Mesenteric fat pad (tissue), 1 donor: ENCODE results near the gene RIPPLY3. TPM values are rescaled to one million over a fixed set of nuclear protein-coding genes. Genes with fewer than 3 reads are reported as not detected.
"Not testable (repeated sequence)": the region's sequence is repeated elsewhere in the genome, so short reads cannot be mapped to it uniquely, and the experiment has no call there.

Source experiments
- DNase-seq: peaks from one replicate; pipeline ENCODE4 v3.0.0-alpha.2; 2020; ENCODE audit warnings: low spot score
- total RNA-seq: library from RNA; stranded (reverse); fragmentation: NEBNext Ultra II Directional; extraction: Animal tissue kit (Norgen Biotek cat#: 25700); gene quantifications from one replicate; pipeline ENCODE4 v1.2.1, GENCODE V29; 2021
- donor health status: DM: yes; HTN: yes; CAD: no.

RIPPLY3 gene
- total RNA-seq, 1 donor from 2014 or later = not detected

DNA sequence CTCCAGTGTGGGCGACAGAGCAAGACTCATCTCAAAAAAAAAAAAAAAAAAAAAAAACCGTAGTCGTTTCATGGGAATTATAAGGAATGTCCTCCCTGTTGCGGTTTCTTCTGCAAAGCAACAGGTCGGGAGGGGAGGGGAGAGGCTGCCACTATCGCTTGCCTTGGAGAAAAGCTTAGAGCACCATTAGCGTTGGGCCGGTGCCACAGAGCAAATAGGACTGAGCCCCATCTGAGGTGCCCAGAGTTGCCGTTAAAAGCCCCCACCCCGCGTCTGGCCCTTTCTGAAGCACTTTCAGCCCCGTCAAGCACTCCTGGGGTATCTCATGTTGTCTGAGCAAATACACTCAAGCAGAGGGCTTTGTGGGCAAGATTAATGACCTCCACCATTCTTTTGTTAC is 2.2 kb downstream of the RIPPLY3 start:
- DNase-seq = no peak

DNA sequence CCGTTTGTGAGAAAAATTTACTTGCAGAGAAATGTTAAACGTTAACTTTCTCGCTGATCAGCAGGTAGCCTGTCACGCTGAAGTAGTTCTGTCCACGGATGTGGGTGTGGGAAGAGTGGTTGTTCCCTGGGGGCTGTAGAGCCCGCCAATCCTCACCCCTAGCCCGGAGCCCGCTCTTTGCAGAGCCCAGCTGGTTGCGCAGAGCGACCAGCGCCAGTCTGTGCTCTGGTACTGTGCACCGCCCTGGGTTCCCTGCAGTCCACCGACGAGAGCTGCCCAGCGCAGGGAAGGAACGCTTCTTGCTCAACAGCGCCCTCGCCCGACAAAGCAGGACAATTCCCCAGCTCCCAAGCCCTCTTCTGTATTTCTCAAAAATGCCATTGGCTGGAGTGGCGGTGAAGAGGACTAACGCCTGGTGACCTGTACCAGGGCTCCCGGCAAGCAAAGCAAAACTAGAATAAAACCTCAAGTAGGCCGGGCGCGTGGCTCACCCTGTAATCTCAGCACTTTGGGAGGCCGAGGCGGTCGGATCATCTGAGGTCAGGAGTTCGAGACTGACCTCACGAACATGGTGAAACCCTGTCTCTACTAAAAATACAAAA is 3.3 kb downstream of the RIPPLY3 start:
- DNase-seq = peak; percentile 92

DNA sequence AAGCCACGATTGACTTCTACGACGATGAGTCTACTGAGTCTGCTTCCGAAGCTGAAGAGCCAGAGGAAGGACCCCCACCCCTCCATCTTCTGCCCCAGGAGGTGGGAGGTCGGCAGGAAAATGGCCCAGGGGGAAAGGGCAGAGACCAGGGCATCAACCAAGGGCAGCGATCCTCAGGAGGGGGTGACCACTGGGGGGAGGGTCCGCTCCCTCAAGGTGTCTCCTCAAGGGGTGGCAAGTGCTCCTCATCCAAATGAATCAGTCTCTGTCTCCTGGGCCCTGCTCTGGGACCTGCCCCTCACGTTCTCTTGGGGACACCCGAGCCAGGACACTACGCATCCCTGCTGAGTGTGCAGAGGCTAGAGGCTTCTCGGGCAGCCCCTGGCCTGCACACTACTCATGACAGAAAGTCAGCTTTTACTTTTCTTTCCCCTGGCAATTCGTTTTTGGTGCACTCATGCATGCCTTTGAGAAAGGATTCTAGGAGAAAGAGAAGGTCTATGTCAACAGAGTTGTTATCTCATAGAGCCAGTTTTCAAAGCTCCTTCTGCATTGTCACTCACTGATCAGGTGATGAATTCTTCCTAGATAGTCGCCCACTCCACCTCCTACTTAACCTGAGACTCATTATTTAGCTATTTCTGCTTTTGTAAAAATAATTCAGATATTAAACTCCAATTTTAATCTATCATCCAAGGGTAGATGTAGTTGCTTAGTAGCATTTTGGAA is 11.6 kb downstream of the RIPPLY3 start:
- peak; percentile 81 for DNase-seq

GRCh38 chr21:37026499-37026898 is 20.0 kb downstream of the RIPPLY3 start:
- no peak for DNase-seq

DNA sequence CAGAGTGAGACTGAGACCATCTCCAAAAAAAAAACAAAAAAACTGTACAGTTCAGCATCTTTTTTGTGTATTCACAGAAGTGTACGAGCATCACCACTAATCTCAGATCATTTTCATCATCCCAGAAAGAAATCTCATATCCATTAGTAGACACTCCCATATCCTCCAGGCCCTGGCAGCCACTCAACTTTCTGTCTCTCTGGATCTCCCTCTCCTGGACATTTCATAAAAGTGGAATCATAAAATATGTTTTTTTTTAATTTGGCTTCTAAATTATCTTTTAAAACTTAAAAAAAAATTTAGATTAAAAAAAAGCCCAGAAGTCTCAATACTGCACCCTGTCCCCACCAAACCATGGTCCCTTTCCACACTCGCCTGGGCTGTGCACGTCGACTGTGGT is 22.1 kb downstream of the RIPPLY3 start:
- DNase-seq = no peak

GRCh38 chr21:37030864-37031263 is 24.4 kb downstream of the RIPPLY3 start:
- DNase-seq = no peak

- DNase-seq = no peak
Measured at GRCh38 chr21:37032293-37032692, 25.8 kb downstream of the RIPPLY3 start.

- DNase-seq = no peak
Measured at GRCh38 chr21:37032877-37033471, 26.5 kb downstream of the RIPPLY3 start.

DNA sequence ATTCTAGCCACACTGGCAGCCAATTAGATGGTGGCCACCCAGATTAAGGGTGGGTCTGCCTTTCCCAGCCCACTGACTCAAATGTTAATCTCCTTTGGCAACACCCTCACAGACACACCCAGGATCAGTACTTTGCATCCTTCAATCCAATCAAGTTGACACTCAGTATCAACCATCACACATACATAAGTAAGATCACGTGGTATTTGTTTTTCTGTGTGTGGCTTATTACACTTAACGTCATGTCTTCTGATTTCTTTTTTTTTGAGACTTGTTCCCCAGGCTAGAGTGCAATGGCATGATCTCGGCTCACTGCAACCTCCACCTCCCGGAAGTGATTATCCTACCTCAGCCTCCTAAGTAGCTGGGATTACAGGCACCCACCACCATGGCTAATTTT is 27.9 kb downstream of the RIPPLY3 start:
- not testable (repeated sequence) for DNase-seq

DNA sequence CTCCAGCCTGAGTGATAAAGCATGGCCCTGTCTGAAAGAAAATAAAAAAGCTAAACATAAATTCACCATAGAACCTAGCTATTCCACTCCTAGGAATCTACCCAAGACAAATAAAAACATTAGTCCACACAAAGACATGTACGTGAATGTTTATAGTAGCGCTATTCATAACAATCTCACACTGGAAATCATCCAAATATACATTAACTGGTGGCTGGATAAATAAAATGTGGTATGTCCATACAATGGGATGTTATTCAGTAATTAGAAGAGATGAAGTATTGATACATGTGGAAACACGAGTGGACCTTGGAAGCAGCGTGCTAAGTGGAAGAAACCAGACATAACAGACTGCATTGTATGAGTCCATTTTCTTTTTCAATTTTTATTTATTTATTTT is 29.7 kb downstream of the RIPPLY3 start:
- no peak for DNase-seq

DNA sequence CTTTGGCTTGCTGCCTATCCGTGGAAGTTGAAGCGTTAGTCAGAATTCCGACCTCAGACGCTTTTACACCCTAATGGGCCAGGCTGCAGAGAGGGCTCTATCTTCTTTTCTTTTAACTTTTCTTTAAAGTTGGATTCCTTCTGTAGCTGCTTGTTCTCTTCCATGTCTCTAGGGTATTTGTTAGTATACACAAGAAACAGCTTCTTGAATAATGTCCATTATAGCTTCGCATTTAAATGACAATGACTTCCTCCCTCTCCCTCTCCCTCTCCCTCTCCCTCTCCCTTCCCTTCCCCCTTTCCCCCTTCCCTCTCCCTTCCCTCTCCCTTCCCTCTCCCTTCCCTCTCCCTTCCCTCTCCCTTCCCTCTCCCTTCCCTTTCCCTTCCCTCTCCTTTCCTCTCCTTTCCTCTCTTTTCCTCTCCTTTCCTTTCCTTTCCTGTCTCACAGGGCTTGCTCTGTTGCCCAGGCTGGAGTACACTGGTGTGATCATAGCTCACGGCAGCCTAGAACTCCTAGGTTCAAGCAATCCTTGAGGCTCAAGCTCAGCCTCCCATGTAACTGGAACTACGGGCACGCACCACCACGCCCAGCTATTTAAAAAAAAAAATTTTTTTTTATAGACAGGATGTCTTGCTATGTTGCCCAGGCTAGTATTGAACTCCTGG is 33.0 kb downstream of the RIPPLY3 start:
- DNase-seq = no peak

DNA sequence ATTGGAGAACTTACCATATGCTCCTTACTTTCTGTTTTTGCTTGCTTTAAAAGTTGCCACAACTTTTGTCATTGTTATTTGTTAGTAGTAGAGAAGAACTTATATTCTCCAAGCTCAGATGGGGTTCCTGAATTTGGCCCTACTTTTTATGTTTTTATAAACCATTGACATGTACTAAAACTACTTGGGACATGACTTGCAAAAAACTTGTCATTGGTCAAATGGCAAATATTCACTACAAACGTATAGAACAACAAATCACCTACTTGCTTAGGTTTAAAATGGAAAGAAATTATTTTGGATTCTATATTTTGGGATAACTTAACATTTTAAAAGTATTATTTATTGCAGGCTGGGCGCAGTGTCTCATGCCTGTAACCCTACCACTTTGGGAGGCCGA is 33.7 kb downstream of the RIPPLY3 start:
- no peak for DNase-seq

GRCh38 chr21:37041706-37042271 is 35.3 kb downstream of the RIPPLY3 start:
- DNase-seq = no peak

- no peak for DNase-seq
Measured at GRCh38 chr21:37043818-37044217, 37.3 kb downstream of the RIPPLY3 start.

DNA sequence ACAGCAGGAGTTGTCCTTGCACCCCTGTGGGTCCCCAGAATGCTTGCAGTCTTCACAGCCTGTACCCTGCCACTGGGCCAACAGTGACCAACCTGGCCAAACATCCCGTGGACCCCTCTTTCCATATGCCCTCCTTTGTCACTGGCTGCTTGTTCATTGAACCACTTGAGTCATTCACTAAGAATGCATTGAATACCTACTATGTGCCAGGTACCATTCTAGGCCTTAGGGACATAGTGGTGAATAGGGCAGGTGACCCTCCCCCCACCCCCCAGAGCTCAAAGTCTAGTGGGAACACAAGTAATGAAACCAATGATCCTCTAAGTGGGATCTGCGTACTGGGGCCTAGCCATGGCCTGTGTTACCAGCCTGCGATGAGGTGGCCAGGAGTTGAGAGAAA is 38.1 kb downstream of the RIPPLY3 start:
- no peak for DNase-seq

DNA sequence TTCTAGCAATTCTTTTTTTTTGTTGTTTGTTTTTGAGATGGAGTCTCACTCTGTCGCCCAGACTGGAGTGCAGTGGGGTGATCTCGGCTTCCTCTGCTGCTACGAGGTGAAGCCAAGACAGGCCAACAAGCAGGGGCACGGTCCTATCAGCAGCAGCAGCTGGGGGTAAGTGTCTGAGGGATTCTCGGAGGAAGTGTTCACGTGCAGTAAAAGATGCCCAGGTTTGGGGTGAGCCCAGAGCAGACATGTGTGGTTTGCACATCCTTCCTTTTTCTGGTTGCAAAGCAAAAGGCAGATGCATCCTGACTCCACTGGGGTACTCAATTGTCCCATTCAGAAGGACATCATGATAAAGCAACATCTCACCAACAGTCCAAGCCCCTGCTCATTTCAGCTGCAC is 38.6 kb downstream of the RIPPLY3 start:
- no peak for DNase-seq

GRCh38 chr21:37045556-37045955 is 39.1 kb downstream of the RIPPLY3 start:
- no peak for DNase-seq

DNA sequence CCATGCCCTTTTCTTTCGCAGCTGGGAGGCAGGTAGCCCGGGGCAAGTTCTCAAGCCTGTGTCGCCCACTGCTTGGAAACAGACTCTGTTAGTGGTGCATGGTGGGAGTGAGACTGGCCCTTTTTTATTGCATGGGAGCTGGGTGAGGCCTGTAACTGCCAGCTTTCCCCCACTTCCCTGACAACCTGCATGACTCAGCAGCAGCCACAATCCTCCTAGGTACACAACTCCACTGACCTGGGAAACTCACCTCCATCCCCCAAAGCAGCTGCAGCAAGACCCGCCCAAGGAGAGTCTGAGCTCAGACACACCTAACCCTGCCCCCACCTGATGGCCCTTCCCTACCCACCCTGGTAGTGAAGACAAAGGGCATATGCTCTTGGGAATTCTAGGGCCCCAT is 40.6 kb downstream of the RIPPLY3 start:
- DNase-seq = no peak

- not testable (repeated sequence) for DNase-seq
Measured at GRCh38 chr21:37049741-37050140, 43.2 kb downstream of the RIPPLY3 start.

GRCh38 chr21:37055271-37055855 is 48.9 kb downstream of the RIPPLY3 start:
- DNase-seq = no peak

DNA sequence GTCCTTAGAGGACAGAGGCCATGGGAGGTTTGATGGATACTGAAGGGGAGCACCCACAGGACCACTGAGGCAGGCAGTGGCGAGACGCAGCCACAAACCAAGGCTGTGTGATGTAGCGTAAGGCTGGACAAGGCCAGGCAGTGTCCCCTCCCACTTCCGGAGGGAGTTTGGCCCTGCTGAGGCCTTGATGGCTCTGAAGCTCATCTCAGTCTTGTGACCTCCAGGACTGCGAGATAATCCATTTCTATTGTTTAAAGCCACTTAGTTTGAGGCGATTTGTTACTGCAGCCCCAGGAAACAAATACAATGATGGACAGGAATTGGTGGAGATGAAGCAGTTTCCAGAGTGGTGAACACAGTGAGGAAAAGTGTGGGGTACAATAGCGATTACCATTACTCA is 51.1 kb downstream of the RIPPLY3 start:
- DNase-seq = no peak

DNA sequence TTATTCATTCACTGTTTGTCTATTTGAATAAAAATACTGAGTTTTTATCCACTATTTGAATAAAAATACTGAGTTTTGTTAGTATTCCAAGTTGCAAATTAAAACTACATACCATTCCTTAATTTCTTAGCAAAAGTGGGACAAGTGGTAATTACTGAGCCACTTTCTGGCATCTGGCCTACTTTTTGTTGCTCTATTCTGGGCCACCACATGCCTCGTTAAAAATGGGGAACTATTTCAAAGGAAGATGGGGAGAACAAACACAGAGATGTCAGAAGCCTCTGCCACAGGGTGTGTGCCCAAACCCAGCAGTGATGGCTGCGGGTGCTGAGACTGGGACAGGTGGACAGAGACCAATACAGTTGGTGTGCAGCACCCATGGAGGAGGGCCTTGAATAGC is 51.8 kb downstream of the RIPPLY3 start:
- DNase-seq = no peak
